ENCODE results near the gene CHMP4B.

- TF ChIP-seq POLR2A (IDR thresholded peaks at IDR 0.05): no peak
- TF ChIP-seq, protein P1, sequence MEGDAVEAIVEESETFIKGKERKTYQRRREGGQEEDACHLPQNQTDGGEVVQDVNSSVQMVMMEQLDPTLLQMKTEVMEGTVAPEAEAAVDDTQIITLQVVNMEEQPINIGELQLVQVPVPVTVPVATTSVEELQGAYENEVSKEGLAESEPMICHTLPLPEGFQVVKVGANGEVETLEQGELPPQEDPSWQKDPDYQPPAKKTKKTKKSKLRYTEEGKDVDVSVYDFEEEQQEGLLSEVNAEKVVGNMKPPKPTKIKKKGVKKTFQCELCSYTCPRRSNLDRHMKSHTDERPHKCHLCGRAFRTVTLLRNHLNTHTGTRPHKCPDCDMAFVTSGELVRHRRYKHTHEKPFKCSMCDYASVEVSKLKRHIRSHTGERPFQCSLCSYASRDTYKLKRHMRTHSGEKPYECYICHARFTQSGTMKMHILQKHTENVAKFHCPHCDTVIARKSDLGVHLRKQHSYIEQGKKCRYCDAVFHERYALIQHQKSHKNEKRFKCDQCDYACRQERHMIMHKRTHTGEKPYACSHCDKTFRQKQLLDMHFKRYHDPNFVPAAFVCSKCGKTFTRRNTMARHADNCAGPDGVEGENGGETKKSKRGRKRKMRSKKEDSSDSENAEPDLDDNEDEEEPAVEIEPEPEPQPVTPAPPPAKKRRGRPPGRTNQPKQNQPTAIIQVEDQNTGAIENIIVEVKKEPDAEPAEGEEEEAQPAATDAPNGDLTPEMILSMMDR (IDR thresholded peaks at IDR 0.05): no peak
These were observed 56.9 kb downstream of the CHMP4B start for GRCh38 chr20:33868042-33868441.
